Activated CD4-positive, CD25-positive, alpha-beta regulatory T cell treated with anti-CD3 and anti-CD28 coated beads, Interleukin-2, amount 50 U/mL, for 72 hours (primary cell): ENCODE data around the gene SRPK3.

Source experiments
- DNase-seq: peaks from one replicate; pipeline ENCODE4 v3.0.0; 2021

The SRPK3 gene

DNA sequence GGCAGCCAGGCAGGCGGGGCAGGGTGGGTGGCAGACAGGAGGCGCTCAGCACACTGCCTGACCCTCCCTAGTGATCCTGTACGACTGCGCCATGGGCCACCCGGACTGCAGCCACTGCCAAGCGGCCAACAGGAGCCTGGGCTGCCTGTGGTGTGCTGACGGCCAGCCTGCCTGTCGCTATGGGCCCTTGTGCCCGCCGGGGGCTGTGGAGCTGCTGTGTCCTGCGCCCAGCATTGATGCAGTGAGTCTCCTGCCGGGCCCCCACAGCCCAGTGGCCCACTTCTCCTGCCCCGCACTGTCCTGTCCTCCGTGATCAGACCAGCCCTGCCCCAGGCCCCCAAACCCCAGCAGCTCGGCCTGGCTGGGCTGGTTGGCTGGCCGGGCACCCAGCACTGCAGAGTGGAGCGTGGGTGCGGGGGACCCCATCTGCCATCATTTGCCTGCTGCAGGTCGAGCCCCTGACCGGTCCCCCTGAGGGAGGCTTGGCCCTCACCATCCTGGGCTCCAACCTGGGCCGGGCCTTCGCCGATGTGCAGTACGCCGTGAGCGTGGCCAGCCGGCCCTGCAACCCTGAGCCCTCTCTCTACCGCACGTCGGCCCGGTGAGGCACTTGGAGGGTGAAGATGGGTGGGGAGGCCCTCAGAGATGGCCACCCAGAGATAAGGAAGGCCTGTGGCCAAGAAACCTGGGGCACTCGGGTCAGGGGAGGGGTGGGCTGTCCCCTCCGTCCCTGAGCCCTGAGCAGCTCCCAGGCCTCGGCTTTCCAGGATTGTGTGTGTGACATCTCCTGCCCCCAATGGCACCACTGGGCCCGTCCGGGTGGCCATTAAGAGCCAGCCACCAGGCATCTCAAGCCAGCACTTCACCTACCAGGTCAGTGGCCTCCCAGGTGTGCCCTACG, 9.2 kb upstream of the SRPK3 start:
- DNase-seq, result peak; percentile 26

DNA sequence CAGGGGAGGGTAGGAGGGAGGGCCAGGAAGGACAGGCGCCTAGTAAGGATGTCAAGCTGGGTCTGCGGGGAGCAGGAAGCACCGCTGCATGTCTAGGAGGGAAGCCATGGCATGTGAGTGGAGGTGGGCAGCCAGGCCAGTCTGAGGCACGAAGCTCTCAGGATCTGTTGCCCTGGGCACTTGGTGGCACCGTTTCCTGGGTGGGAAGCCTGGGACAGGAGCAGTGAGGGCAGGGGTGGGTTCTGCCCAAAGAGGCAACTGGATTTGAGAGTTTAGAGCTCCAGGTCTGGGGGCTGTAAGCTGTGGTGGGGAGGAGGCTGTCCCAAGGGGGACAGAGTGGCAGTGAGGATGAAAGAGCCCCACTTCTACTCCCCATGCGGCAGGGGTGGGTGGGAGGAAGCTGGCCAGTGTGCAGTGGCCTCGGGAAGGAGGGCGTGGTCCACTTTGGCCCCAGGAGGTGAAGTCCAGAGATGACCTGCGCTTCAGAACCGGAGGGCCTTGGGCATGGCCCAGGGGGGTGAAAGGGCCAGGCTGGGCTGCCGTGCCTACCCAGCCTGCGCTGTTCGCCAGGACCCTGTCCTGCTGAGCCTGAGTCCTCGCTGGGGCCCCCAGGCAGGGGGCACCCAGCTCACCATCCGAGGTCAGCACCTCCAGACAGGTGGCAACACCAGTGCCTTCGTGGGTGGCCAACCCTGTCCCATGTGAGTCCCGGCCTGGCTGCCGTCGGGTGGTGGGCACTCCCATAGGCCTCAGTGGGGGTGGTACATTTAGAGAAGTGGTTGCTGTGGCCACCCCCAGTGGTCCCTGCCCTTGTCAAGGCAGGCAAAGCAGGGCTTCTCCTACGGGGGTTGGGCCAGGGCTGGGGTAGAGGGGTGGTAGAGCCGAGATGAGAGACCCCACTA, 8.3 kb upstream of the SRPK3 start:
- peak; percentile 25 for DNase-seq

DNA sequence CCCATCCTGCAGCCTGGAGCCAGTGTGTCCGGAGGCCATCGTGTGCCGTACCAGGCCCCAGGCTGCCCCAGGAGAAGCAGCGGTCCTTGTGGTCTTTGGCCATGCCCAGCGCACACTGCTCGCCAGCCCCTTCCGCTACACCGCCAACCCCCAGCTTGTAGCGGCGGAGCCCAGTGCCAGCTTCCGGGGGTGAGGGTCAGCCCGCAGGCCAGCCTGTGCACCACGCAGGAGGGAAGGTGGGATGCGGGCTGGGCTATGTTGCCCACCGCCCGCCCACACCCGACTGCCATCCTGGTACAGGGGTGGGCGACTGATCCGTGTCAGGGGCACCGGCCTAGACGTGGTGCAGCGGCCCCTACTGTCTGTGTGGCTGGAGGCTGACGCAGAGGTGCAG, 7.6 kb upstream of the SRPK3 start:
- peak; percentile 27 for DNase-seq

DNA sequence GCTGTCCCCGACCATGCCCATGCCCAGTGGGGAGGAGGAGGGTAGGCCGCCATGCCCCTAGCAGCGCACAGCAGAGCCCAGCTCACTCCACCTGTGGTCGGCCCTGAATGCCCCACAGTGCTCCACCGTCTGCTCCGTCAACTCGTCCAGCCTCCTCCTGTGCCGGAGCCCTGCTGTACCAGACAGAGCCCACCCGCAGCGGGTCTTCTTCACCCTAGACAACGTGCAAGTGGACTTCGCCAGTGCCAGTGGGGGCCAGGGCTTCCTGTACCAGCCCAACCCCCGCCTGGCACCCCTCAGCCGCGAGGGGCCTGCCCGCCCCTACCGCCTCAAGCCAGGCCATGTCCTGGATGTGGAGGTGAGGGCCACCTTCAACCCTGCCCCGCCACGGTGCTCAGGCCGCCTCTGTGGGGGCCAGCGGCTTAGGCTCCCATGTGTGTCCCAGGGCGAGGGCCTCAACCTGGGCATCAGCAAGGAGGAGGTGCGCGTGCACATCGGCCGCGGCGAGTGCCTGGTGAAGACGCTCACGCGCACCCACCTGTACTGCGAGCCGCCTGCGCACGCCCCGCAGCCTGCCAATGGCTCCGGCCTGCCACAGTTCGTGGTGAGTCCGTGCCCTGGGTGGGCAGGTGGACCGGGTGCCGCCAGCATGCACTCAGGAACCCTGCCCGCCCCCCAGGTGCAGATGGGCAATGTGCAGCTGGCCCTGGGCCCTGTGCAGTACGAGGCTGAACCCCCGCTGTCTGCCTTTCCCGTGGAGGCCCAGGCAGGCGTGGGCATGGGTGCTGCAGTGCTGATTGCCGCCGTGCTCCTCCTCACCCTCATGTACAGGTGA, 6.9 kb upstream of the SRPK3 start:
- no peak for DNase-seq

DNA sequence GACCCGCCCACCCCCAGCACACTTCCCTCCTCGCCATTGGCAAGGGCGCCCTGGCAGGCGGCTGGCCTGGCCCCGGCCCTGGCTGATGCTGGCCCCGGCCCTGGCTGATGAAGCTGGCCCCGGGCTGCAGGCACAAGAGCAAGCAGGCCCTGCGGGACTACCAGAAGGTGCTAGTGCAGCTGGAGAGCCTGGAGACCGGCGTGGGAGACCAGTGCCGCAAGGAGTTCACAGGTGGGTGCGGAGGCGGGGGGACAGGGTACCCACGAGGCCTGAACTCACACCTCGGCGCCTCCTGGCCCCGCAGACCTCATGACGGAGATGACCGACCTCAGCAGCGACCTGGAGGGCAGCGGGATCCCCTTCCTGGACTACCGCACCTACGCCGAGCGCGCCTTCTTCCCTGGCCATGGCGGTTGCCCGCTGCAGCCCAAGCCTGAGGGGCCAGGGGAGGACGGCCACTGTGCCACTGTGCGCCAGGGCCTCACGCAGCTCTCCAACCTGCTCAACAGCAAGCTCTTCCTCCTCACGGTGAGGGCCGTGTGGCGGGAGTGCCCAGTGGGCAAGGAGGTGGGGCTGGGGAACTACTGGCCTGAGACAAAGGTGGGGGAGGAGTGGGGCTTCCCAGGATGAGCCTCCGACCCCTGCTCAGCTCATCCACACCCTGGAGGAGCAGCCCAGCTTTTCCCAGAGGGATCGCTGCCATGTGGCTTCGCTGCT, 6.1 kb upstream of the SRPK3 start:
- DNase-seq, result no peak

DNA sequence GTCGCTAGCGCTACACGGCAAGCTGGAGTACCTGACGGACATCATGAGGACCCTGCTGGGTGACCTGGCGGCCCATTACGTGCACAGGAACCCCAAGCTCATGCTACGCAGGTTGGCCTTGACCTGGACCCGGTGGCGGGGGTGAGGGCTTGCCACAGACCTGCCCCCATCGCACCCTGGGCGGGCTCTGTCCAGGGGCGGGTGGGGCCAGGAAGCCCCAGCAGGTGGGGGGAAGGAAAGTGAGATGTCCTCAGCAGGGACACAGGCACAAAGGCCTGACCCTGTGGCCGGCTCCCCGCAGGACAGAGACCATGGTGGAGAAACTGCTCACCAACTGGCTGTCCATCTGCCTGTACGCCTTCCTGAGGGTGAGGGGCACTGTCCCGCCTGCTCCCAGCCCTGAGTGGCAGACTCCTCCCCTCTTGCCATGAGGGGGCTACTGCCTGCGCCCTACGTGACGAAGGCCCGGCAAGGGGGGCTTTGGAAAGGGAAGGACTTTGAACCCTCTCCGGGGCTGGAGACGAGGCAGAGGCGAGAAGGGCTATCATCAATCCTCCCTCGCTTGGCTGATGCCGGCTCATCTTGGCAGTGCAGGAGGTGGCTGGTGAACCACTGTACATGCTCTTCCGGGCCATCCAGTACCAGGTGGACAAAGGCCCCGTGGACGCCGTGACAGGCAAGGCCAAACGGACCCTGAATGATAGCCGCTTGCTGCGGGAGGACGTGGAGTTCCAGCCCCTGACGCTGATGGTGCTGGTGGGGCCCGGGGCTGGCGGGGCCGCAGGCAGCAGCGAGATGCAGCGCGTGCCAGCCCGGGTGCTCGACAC, 5.3 kb upstream of the SRPK3 start:
- DNase-seq, result no peak

DNA sequence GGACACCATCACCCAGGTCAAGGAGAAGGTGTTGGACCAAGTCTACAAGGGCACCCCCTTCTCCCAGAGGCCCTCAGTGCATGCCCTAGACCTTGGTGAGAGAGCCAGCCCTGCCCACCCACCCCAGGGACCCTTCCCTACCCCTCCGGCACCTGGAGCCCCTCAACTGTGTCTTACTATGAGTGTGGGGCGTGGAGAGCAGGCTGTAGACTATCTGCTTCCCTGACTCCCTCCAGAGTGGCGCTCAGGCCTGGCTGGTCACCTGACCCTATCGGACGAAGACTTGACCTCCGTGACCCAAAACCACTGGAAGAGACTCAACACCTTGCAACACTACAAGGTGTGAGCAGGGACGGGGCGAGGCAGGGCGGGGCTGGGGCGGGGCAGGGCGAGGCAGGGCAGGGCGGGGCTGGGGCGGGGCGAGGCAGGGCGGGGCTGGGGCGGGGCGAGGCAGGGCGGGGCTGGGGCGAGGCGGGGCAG, 4.7 kb upstream of the SRPK3 start:
- no peak for DNase-seq

GRCh38 chrX:153776611-153777045, 4.2 kb upstream of the SRPK3 start:
- DNase-seq, result no peak

DNA sequence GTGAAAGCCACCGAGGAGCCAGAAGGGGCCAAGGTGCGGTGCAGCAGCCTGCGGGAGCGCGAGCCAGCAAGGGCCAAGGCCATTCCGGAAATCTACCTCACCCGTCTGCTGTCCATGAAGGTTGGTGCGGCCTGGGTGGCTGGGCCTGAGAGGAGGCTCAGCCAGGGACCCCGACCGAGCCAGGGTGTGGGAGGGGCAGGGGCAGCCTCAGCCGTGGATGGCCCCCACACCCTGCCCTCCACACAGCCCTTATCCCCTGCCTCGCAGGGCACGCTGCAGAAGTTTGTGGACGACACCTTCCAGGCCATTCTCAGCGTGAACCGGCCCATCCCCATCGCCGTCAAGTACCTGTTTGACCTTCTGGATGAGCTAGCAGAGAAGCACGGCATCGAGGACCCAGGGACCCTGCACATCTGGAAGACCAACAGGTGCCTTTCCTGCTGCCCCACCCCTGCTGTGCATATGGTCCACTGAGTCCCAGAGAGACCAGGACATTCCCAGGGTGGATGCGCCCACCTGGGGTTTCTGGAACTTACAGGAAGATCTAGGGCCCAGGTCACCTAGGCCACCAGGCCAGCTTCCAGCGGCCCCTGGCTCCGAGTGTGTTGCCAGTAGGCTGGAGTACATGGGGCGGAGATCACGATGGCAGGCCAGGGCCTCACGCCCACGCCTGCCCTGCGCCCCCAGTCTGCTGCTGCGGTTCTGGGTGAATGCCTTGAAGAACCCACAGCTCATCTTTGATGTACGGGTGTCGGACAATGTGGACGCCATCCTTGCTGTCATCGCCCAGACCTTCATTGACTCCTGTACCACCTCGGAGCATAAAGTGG, 3.4 kb upstream of the SRPK3 start:
- no peak for DNase-seq

DNA sequence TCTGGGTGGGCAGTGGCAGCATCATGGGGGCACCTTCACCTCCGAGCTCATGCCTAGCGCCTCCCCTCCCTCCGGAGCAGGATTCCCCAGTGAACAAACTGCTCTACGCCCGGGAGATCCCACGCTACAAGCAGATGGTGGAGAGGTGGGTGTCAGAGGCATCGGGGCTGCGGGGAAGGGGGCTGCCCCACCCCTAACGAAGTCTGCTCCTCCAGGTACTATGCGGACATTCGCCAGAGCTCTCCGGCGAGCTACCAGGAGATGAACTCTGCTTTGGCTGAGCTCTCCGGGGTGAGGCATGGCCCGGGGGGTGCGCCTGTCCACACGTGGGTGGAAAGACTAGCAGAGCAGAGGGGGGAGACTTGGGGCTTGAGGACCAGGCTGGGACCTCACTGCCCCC, 2.7 kb upstream of the SRPK3 start:
- DNase-seq, result no peak

GRCh38 chrX:153778684-153779101, 2.1 kb upstream of the SRPK3 start:
- no peak for DNase-seq

DNA sequence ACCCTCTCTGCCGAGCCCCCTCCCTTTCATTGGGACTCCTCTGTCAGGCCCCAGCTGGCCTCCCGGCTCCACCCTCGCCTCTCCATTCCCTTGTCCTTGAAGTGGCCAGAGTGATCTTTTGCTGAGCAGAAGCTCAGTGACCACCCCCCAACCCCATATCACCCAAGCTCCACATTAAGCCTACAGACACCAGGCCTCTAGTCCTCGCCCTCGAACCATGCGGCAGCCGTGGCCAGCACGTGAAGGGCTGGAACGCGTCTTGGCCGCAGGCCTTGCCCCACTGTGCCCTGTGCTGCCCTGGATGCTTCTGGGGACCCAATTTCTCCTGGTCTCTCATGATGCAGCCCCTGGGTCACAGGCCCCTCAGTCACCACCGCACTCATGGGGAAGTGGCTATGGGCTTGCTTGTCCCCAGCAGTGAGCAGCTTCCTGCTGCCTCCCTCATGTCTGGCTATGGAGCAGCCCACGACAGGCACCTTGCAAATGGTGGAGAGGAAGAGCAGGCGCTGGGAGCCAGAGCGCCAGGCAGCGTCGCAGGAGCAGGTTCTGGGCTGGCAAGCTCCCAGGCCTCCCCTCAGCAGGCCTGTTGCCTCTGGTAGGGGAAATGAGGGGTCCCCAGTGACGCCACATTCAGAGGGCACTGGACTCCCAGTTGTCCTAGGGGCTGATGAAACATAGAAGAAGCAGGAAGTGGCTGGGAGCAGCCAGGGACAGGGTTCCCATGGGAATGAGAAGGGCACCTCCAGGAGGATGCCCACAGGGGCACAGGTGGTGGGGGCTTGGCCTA, 757 bp upstream of the SRPK3 start:
- no peak for DNase-seq

DNA sequence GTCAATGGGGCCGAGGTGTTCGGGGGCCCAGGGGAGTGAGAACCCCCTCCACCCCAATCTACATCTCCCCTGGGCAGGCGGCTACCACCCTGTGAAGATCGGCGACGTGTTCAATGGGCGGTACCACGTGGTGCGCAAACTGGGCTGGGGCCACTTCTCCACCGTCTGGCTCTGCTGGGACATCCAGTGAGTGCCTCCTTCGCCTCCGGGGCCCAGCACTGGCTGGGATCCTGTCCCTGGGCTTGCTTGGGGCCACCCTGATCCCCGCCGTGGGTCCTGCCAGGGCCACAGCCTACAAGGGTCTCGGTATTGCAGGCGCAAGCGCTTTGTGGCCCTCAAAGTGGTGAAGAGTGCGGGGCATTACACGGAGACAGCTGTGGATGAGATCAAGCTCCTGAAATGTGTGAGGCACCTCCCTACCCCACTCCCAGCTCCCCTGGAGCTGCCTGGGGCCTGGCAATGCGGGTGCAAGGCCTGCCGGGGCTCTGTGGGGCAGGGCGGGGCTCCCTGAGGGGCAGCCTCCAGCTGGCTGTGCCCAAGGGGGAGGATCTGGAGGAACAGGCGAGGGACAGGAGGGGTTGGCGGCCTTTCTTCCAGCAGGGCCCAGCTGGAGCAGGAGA, 697 bp downstream of the SRPK3 start:
- DNase-seq, result no peak

GRCh38 chrX:153782313-153782712, 1.5 kb downstream of the SRPK3 start:
- no peak for DNase-seq

DNA sequence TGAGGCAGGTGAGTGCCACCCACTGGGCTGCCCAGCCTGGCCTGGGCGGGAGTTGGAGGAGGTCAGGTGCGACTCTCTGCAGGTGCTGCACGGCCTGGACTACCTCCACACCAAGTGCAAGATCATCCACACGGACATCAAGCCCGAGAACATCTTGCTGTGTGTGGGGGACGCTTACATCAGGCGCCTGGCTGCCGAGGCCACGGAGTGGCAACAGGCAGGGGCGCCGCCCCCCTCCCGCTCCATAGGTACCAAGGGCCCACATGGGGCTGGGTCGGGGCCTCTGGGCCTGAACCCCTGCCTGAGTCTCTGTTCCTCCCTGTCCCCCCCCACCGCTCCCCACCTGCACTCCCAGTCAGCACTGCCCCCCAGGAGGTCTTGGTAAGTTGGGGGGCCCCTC, 2.0 kb downstream of the SRPK3 start:
- DNase-seq, result no peak

- no peak for DNase-seq
Measured at GRCh38 chrX:153783378-153784013, 2.7 kb downstream of the SRPK3 start.

- DNase-seq, result no peak
Measured at GRCh38 chrX:153784325-153784967, 3.6 kb downstream of the SRPK3 start.

DNA sequence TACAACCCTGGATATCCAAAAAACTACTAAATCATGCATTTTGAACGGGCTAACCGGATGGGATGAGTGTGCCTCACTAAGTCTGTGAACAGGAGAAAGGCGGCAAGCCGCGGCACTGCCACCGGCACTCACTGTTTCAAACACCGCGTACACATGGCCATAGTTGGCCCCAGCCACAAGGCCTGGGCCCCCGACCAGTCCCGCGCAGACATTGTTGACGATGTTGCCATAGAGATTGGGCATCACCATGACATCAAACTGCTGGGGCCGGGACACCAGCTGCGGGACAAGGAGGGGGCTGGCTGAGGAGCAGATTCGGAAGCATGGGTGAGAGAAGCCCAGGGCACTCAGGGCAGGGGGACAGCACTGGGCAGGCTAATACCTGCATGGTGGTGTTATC, 5.8 kb downstream of the SRPK3 start:
- no peak for DNase-seq
